ENCODE data around the gene CHRNA5. TPM values are rescaled to one million over a fixed set of nuclear protein-coding genes. Genes with fewer than 3 reads are reported as not detected.

CHRNA5 gene
- total and polyA plus RNA-seq, 9 of the 15 experiments (the other 6 are each of a cell fraction or from before 2014, with no cell fraction given), result 2.8 to 16.1 (median 11.4) TPM

DNA sequence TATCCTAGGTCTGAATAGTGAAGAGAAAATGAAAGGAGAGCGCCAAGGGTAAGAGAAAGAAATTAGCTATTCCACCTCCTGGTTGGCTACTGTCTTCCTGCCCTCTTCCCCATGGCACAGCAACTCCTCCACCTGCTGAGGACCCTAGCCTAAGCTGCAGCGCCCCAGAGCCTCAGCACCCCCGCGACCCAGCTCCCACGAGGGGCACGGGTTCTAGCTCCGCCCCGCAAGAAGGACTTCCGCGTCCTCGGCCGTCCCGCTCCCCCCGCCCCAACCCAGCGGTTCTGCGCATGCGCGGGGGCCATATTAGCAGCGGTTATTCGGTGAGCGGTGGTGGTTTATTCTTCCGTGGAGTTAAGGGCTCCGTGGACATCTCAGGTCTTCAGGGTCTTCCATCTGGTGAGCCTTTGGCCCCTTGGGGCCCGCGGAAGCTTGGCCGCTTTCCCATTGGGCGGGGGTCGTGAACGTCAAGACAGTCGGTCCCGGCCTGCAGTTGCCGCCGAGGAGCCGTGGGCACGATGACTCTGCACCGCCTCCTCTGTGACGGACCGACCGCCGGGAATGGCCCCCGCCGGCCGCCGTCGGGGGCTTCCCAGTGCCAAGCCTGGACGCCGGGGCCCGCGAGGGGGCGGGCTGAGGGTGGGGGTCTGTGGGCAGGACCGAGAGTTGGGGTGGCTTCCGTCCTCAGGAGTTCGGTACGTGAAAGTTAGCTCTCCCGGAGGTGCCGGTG lies 25.0 kb upstream of the CHRNA5 start, which contains the start of gene PSMA4 (continued):
- TF ChIP-seq ZBTB9 (CRISPR knock-in tag; IDR thresholded peaks at IDR 0.05), result no peak; the same call in 1 of the 2 replicates
- TF ChIP-seq RBBP5 (IDR thresholded peaks at IDR 0.05; ENCODE audit: borderline replicate concordance, insufficient read depth, low read length, poor library complexity, severe bottlenecking), result peak; percentile 90
- TF ChIP-seq NR2C2 (CRISPR knock-in tag; IDR thresholded peaks at IDR 0.05), result peak; percentile 64
- TF ChIP-seq NR2C2 (tag; IDR thresholded peaks at IDR 0.05), result no peak
- TF ChIP-seq MECOM (CRISPR knock-in tag; IDR thresholded peaks at IDR 0.05), result no peak
- TF ChIP-seq IFI16 (CRISPR knock-in tag; IDR thresholded peaks at IDR 0.05), result no peak
- peak; percentile 98 for TF ChIP-seq NRF1 (conservative IDR thresholded peaks at IDR 0.05 in 1 of 2, IDR thresholded peaks at IDR 0.05 in 1 of 2)
- TF ChIP-seq MAFF (IDR thresholded peaks at IDR 0.05; ENCODE audit: low read length), result no peak
- TF ChIP-seq, protein P1, sequence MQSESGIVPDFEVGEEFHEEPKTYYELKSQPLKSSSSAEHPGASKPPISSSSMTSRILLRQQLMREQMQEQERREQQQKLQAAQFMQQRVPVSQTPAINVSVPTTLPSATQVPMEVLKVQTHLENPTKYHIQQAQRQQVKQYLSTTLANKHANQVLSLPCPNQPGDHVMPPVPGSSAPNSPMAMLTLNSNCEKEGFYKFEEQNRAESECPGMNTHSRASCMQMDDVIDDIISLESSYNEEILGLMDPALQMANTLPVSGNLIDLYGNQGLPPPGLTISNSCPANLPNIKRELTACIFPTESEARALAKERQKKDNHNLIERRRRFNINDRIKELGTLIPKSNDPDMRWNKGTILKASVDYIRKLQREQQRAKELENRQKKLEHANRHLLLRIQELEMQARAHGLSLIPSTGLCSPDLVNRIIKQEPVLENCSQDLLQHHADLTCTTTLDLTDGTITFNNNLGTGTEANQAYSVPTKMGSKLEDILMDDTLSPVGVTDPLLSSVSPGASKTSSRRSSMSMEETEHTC (IDR thresholded peaks at IDR 0.05), result no peak
- TF ChIP-seq NCOA1 (IDR thresholded peaks at IDR 0.05; ENCODE audit: low read depth), result 0 out of 2 replicates have a peak, but pooled peaks have one; percentile 22
- no peak for TF ChIP-seq ZNF449 (CRISPR knock-in tag; IDR thresholded peaks at IDR 0.05)
- TF ChIP-seq CBX1 (IDR thresholded peaks at IDR 0.05; ENCODE audit: low read depth), result no peak
- TF ChIP-seq, protein P2, sequence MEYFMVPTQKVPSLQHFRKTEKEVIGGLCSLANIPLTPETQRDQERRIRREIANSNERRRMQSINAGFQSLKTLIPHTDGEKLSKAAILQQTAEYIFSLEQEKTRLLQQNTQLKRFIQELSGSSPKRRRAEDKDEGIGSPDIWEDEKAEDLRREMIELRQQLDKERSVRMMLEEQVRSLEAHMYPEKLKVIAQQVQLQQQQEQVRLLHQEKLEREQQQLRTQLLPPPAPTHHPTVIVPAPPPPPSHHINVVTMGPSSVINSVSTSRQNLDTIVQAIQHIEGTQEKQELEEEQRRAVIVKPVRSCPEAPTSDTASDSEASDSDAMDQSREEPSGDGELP (CRISPR knock-in tag; IDR thresholded peaks at IDR 0.05; ENCODE audit: borderline replicate concordance), result peak; percentile 63
- TF ChIP-seq ZNF407 (IDR thresholded peaks at IDR 0.05; ENCODE audit: low read depth), result peak; percentile 91

Data from K562 (cell line).